ENCODE results near the gene ADGRB3. TPM values are rescaled to one million over a fixed set of nuclear protein-coding genes. Genes with fewer than 3 reads are reported as not detected.

The ADGRB3 gene
- total RNA-seq, 1 experiment from 2014 or later: 0.09 TPM

DNA sequence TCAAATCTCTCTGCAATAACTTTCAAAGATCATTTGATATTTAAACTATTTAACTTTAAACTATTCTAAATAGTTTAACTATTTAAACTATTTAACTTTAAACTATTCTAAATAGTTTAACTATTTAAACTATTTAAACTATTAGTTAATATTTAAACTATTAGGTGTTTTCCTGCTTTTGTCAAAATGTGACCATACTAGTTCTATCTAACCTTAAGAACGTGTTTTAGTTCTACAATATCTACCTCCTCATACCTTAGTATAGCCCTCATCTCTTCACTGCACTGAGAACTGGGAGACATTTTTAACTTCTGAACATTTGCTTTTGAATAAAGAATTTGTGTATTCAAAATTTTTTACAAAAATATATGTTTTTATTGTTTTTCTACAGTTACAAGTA lies 429.1 kb downstream of the ADGRB3 start:
- Mint-ChIP-seq H3K4me3 (ENCODE audit: low read depth, unreplicated experiment) (no peak overlapping the region), H3K9me3 (ENCODE audit: low read depth, unreplicated experiment) (peaks cover 3% of the 10 kb centered on the region), H3K4me1 (ENCODE audit: low read depth, unreplicated experiment) (no peaks in the 10 kb centered on the region), H3K27ac (ENCODE audit: unreplicated experiment) (peak overlapping the region; percentile 39), H3K36me3 (ENCODE audit: insufficient read depth, unreplicated experiment) (no peaks in the 10 kb centered on the region), H3K27me3 (ENCODE audit: unreplicated experiment) (no peaks in the 10 kb centered on the region)
- intact Hi-C loops (cut with micrococcal nuclease; ENCODE audit: unreplicated experiment): loop anchor here (2.0 kb wide), 1 partner anchor 27 kb away; no protein-coding TSS in a partner anchor
- no peak for DNase-seq
- CTCF ChIA-PET: no interaction called here
- TF ChIP-seq, protein P1, sequence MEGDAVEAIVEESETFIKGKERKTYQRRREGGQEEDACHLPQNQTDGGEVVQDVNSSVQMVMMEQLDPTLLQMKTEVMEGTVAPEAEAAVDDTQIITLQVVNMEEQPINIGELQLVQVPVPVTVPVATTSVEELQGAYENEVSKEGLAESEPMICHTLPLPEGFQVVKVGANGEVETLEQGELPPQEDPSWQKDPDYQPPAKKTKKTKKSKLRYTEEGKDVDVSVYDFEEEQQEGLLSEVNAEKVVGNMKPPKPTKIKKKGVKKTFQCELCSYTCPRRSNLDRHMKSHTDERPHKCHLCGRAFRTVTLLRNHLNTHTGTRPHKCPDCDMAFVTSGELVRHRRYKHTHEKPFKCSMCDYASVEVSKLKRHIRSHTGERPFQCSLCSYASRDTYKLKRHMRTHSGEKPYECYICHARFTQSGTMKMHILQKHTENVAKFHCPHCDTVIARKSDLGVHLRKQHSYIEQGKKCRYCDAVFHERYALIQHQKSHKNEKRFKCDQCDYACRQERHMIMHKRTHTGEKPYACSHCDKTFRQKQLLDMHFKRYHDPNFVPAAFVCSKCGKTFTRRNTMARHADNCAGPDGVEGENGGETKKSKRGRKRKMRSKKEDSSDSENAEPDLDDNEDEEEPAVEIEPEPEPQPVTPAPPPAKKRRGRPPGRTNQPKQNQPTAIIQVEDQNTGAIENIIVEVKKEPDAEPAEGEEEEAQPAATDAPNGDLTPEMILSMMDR (IDR thresholded peaks at IDR 0.05; ENCODE audit: unreplicated experiment): no peak
- no TSS peak for BruUV-seq (replicated peaks)

- intact Hi-C loops (cut with micrococcal nuclease; ENCODE audit: unreplicated experiment): no loop called here
- Mint-ChIP-seq H3K9me3 (ENCODE audit: low read depth, unreplicated experiment) (peaks cover 2% of the 10 kb centered on the region), H3K27ac (ENCODE audit: unreplicated experiment) (no peak overlapping the region), H3K4me3 (ENCODE audit: low read depth, unreplicated experiment) (no peak overlapping the region), H3K4me1 (ENCODE audit: low read depth, unreplicated experiment) (peaks cover 28% of the 10 kb centered on the region), H3K36me3 (ENCODE audit: insufficient read depth, unreplicated experiment) (no peaks in the 10 kb centered on the region), H3K27me3 (ENCODE audit: unreplicated experiment) (no peaks in the 10 kb centered on the region)
- TF ChIP-seq, protein P1 (IDR thresholded peaks at IDR 0.05; ENCODE audit: unreplicated experiment): no peak
- no peak for DNase-seq
- CTCF ChIA-PET: no interaction called here
- no TSS peak for BruUV-seq (replicated peaks)
Measured at GRCh38 chr6:69069881-69070280, 434.8 kb downstream of the ADGRB3 start.

- TF ChIP-seq, protein P1 (IDR thresholded peaks at IDR 0.05; ENCODE audit: unreplicated experiment): no peak
- H3K4me3 Mint-ChIP-seq (ENCODE audit: low read depth, unreplicated experiment): no peak overlapping the region
- no peaks in the 10 kb centered on the region for H3K36me3 Mint-ChIP-seq (ENCODE audit: insufficient read depth, unreplicated experiment)
- no TSS peak for BruUV-seq (replicated peaks)
- intact Hi-C loops (cut with micrococcal nuclease; ENCODE audit: unreplicated experiment): no loop called here
- no peak for DNase-seq
- H3K27me3 Mint-ChIP-seq (ENCODE audit: unreplicated experiment): no peaks in the 10 kb centered on the region
- H3K9me3 Mint-ChIP-seq (ENCODE audit: low read depth, unreplicated experiment): peaks cover 2% of the 10 kb centered on the region
- CTCF ChIA-PET: no interaction called here
- peaks cover 28% of the 10 kb centered on the region for H3K4me1 Mint-ChIP-seq (ENCODE audit: low read depth, unreplicated experiment)
- H3K27ac Mint-ChIP-seq (ENCODE audit: unreplicated experiment): no peak overlapping the region
Measured at GRCh38 chr6:69072796-69073195, 437.7 kb downstream of the ADGRB3 start.

- intact Hi-C loops (cut with micrococcal nuclease; ENCODE audit: unreplicated experiment): no loop called here
- H3K36me3 Mint-ChIP-seq (ENCODE audit: insufficient read depth, unreplicated experiment): no peaks in the 10 kb centered on the region
- no peaks in the 10 kb centered on the region for H3K27me3 Mint-ChIP-seq (ENCODE audit: unreplicated experiment)
- BruUV-seq (replicated peaks): no TSS peak
- H3K4me1 Mint-ChIP-seq (ENCODE audit: low read depth, unreplicated experiment): peaks cover 27% of the 10 kb centered on the region
- H3K27ac Mint-ChIP-seq (ENCODE audit: unreplicated experiment): peak overlapping the region; percentile 42
- CTCF ChIA-PET: no interaction called here
- DNase-seq: no peak
- H3K4me3 Mint-ChIP-seq (ENCODE audit: low read depth, unreplicated experiment): peak overlapping the region; percentile 28
- no peaks in the 10 kb centered on the region for H3K9me3 Mint-ChIP-seq (ENCODE audit: low read depth, unreplicated experiment)
- TF ChIP-seq, protein P1 (IDR thresholded peaks at IDR 0.05; ENCODE audit: unreplicated experiment): no peak
Measured at GRCh38 chr6:69084746-69085335, 449.8 kb downstream of the ADGRB3 start.

Data from Calu3 (cell line).